ENCODE results near the gene VSIG4. TPM values are rescaled to one million over a fixed set of nuclear protein-coding genes. Genes with fewer than 3 reads are reported as not detected.

Gene VSIG4
- polyA plus RNA-seq, 3 donors: 10.2 to 56.8 (median 25.1) TPM

DNA sequence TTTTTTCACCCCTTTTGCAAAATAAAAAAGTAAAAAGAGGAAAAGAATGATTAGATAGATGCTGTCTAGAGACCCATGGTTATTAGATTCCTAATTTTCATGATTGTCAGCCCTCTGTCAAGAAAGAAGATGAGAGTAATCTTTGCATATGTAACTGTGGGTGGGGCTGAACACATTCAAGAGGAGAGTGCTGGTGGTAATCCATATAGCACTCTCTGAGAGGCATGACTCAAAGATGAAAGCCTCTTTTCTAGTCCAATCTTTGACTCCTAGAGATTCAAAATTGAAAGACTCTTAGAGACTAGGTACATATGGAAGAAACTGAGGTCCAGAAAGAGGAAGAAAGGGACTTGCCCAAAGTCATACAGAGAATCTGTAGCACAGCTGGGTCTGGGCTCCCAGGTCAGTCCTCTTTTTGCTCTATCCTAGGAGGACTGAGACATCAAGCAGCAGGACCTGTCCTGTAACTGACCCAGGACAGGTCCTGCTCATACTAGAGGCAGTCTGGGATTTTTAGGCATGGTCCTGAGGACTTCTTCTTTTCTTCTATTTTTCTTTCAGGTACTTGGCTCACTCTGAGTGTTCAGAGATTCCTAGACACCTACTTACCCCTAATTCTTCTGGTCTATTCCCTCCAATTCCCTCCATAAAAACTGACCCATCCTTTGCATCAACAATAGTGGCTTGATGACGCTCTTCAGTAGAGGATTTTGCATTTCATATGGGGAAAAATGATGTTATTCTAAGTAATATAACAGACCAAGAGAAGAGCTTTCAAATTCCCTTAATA, 23.8 kb downstream of the VSIG4 start:
- peaks cover 67 to 100% of the 10 kb centered on the region in 2 donors for H3K4me1 ChIP-seq (ENCODE audit: control insufficient read depth in 1 of 2, insufficient read depth in 2 of 2, low read length in 2 of 2)
- H3K9me3 ChIP-seq (replicated peaks in 1 of 2; ENCODE audit: control insufficient read depth in 1 of 2, insufficient read depth in 1 of 2, low read length in 2 of 2): no peaks in the 10 kb centered on the region
- TF ChIP-seq, protein P1, sequence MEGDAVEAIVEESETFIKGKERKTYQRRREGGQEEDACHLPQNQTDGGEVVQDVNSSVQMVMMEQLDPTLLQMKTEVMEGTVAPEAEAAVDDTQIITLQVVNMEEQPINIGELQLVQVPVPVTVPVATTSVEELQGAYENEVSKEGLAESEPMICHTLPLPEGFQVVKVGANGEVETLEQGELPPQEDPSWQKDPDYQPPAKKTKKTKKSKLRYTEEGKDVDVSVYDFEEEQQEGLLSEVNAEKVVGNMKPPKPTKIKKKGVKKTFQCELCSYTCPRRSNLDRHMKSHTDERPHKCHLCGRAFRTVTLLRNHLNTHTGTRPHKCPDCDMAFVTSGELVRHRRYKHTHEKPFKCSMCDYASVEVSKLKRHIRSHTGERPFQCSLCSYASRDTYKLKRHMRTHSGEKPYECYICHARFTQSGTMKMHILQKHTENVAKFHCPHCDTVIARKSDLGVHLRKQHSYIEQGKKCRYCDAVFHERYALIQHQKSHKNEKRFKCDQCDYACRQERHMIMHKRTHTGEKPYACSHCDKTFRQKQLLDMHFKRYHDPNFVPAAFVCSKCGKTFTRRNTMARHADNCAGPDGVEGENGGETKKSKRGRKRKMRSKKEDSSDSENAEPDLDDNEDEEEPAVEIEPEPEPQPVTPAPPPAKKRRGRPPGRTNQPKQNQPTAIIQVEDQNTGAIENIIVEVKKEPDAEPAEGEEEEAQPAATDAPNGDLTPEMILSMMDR (IDR thresholded peaks at IDR 0.05): no peak
- H3K79me2 ChIP-seq (ENCODE audit: insufficient read depth, low read length): peaks cover 57% of the 10 kb centered on the region
- H3K4me3 Mint-ChIP-seq: peak overlapping the region; percentile 83 to 95
- peak overlapping the region; percentile 70 to 90 for H3K27ac ChIP-seq (ENCODE audit: low read depth in 1 of 2, low read length in 2 of 2)
- H3K27me3 ChIP-seq (ENCODE audit: control insufficient read depth in 2 of 2, insufficient read depth in 2 of 2, low read length in 2 of 2): no peaks in the 10 kb centered on the region
- peaks cover 30 to 38% of the 10 kb centered on the region in 2 donors for H3K36me3 ChIP-seq (replicated peaks in 1 of 2; ENCODE audit: control insufficient read depth in 1 of 2, insufficient read depth in 2 of 2, low read length in 2 of 2)
- H3K4me2 ChIP-seq (replicated peaks; ENCODE audit: extremely low read depth, low read length, poor library complexity, severe bottlenecking): peak overlapping the region; percentile 94
- H3K4me3 ChIP-seq (replicated peaks in 1 of 3; ENCODE audit: low read depth in 2 of 3, low read length in 3 of 3): peak overlapping the region; percentile 70 to 100 (median 92)
- H3K27me3 Mint-ChIP-seq (ENCODE audit: low read depth in 3 of 3): peaks cover 0 to 1% (median 0%) of the 10 kb centered on the region in 3 donors
- peaks cover 0 to 3% (median 0%) of the 10 kb centered on the region in 7 donors for H3K9me3 Mint-ChIP-seq
- no CpG with 5 or more reads among the region's 1 CpG for WGBS (ENCODE audit: insufficient coverage)
- no peak overlapping the region for H2AFZ ChIP-seq (ENCODE audit: insufficient read depth, low read depth, low read length, poor library complexity, severe bottlenecking)
- intact Hi-C loops (cut with micrococcal nuclease): loop anchor here in 1 of 2 donors (5.0 to 10.0 kb wide), 2 partner anchors 36 to 321 kb away; no protein-coding TSS in a partner anchor
- peak in 2 of 3 donors; percentile 36 to 45 for DNase-seq
- peak overlapping the region; percentile 60 for H3K9ac ChIP-seq (ENCODE audit: insufficient read depth, low read length, poor library complexity, severe bottlenecking)
- peaks cover 12% of the 10 kb centered on the region for H4K20me1 ChIP-seq (ENCODE audit: insufficient read depth, low read length)
- H3K4me1 Mint-ChIP-seq: peaks cover 66% of the 10 kb centered on the region
- peaks cover 31 to 42% of the 10 kb centered on the region in 2 donors for H3K36me3 Mint-ChIP-seq
- H3K27ac Mint-ChIP-seq: peak overlapping the region; percentile 92 to 98 (median 98)

DNA sequence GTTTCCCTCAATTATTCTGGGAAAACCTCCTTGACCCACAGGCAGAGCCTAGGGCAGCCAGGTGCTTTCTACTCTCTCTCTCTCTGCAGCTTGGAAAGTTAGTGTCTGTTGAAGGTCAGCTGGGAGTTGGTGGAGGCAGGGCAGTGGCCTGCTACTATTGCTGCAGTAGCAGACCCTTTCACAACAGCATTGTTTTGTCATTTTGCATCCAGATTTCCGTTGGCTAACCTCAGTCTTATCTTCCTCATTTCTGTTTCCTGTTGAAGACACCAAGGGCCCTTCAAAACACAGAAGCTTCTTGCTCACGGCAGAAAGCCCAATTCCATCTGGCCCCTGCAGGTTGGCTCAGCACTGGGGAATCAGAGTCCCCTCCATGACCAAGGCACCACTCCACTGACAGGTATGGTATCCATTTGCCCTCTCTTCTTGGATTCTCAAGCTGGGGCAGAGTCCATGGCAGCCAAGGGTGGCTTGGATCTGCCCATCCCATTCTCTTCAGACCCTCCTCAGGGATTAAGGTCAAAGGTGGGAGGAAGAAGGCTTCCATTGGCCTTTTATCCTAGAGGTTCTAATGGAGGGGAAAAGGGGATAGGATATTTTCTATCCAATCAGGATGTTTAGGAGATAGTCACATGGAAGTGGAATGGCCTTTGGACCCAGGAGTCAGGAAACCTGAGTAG, 24.6 kb downstream of the VSIG4 start:
- intact Hi-C loops (cut with micrococcal nuclease): loop anchor here in 1 of 2 donors (5.0 to 10.0 kb wide), 2 partner anchors 37 to 320 kb away; no protein-coding TSS in a partner anchor
- H3K79me2 ChIP-seq (ENCODE audit: insufficient read depth, low read length): peaks cover 65% of the 10 kb centered on the region
- peak overlapping the region; percentile 92 to 98 (median 98) for H3K27ac Mint-ChIP-seq

More for the DNA sequence above, 24.6 kb downstream of the VSIG4 start:
- Histone ChIP-seq H3K4me1 (ENCODE audit: control insufficient read depth in 1 of 2, insufficient read depth in 2 of 2, low read length in 2 of 2) (peaks cover 67 to 100% of the 10 kb centered on the region in 2 donors), H3K4me3 (replicated peaks in 1 of 3; ENCODE audit: low read depth in 2 of 3, low read length in 3 of 3) (peak overlapping the region; percentile 70 to 100 (median 92)), H3K27me3 (ENCODE audit: control insufficient read depth in 2 of 2, insufficient read depth in 2 of 2, low read length in 2 of 2) (no peaks in the 10 kb centered on the region), H3K9me3 (replicated peaks in 1 of 2; ENCODE audit: control insufficient read depth in 1 of 2, insufficient read depth in 1 of 2, low read length in 2 of 2) (no peaks in the 10 kb centered on the region), H3K4me2 (replicated peaks; ENCODE audit: extremely low read depth, low read length, poor library complexity, severe bottlenecking) (peak overlapping the region; percentile 94), H3K9ac (ENCODE audit: insufficient read depth, low read length, poor library complexity, severe bottlenecking) (peak overlapping the region; percentile 60), H4K20me1 (ENCODE audit: insufficient read depth, low read length) (peaks cover 12% of the 10 kb centered on the region), H3K27ac (ENCODE audit: low read depth in 1 of 2, low read length in 2 of 2) (peak overlapping the region; percentile 70 to 90), H2AFZ (ENCODE audit: insufficient read depth, low read depth, low read length, poor library complexity, severe bottlenecking) (no peak overlapping the region), H3K36me3 (replicated peaks in 1 of 2; ENCODE audit: control insufficient read depth in 1 of 2, insufficient read depth in 2 of 2, low read length in 2 of 2) (peaks cover 30 to 38% of the 10 kb centered on the region in 2 donors)
- WGBS (ENCODE audit: insufficient coverage): 0% methylated on average over 2 of the region's 2 CpGs
- peak; percentile 88 to 91 (median 90) for DNase-seq
- H3K4me1 Mint-ChIP-seq: peaks cover 65% of the 10 kb centered on the region
- H3K36me3 Mint-ChIP-seq: peaks cover 31 to 40% of the 10 kb centered on the region in 2 donors
- peaks cover 0 to 1% (median 0%) of the 10 kb centered on the region in 3 donors for H3K27me3 Mint-ChIP-seq (ENCODE audit: low read depth in 3 of 3)
- peak overlapping the region; percentile 83 to 95 for H3K4me3 Mint-ChIP-seq
- TF ChIP-seq, protein P1 (IDR thresholded peaks at IDR 0.05): no peak
- H3K9me3 Mint-ChIP-seq: peaks cover 0 to 3% (median 0%) of the 10 kb centered on the region in 7 donors
